Superior temporal gyrus (tissue), 1 donor: ENCODE data around the gene NR6A1.

Experiments
- DNase-seq: peaks from one replicate; pipeline ENCODE4 v3.0.0-alpha.2; 2016; ENCODE audit errors: extremely low spot score

NR6A1 gene

GRCh38 chr9:124795881-124796431, 24.8 kb upstream of the NR6A1 start:
- no peak for DNase-seq

DNA sequence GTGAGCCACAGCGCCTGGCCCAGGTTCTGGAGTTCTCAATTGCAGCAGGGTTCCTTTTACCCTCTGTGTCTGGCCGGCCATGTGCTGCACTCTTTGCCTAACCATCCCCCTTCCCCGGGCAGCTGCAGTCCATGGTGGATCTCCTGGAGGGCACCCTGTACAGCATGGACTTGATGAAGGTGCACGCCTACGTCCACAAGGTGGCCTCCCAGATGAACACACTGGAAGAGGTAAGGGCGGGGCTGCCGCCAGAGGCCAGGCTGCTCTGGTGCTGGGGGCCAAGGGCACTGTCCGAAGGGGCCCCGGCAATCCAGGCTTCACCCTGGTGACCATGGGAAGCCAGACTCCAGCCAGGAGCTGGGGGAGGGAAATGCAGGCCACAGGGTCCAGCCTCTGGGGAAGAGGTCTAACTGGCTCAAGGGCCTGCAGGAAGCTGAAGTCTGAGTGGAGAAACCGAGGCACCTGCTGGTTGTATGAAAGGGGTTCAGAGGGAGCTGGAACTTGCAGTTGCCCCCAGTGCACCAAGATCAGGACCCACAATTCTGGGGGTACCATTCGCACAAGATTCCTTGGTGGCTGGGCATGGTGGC, 23.9 kb upstream of the NR6A1 start:
- DNase-seq, result no peak

DNA sequence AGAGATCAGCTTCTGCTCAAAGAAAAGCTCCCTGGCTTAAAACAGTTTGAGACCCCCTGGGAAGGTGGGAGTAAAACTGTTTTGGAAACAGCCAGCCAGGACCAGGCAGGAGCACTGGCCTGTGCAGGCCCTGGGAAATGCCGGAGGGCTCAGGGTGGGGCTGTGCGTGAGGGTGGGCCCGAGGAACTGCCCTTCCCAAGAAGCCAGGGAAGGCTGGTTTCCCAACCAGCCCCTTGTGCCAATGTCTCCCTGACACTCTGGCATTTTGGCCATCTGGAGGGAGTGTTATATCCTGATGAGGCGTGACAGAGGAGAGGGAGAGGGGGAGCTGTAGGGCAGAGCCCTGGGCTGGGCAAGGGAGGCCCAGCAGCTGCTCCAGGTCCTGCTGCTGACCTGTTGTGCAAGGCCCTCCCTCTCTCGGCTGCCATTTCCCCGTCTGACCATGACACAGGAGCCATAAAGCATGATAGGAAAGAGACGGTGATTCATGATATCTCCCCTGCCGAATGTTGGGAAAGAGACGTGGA, 22.0 kb upstream of the NR6A1 start:
- no peak for DNase-seq

- DNase-seq, result no peak
Observed at GRCh38 chr9:124792257-124793014, 21.3 kb upstream of the NR6A1 start.

DNA sequence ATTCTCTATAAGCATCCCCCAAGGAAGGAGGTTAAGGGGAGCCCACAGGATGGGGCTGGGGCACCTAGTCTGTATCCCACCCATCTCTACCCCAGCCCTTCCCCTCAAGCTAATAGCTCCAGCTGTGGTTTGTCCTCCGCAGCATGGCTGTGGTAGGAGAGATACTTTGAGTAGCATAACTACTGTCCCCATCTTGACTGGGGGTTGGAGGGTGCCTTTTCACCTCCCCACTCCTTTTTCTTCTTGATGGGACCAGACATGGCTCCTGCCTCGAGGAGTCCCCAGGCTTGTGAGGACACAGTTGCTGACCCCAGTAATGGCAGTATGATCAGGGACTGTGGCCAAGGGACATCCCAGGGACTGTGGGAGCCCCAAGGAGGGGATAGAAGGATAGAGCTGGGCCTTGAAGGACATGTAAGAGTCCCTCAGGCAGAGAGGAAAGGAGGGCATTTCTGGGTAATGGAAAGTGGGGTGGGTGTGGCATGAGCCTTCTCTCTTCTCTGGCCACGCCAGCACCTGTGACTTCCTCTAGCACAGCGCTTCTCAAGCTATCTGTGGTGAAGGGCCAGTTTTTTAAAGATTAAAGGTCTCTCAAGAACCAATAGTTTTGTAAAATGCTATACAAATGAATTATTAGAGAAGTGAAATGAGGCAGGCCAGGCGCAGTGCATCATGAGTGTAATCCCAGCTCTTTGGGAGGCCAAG, 19.8 kb upstream of the NR6A1 start:
- no peak for DNase-seq

DNA sequence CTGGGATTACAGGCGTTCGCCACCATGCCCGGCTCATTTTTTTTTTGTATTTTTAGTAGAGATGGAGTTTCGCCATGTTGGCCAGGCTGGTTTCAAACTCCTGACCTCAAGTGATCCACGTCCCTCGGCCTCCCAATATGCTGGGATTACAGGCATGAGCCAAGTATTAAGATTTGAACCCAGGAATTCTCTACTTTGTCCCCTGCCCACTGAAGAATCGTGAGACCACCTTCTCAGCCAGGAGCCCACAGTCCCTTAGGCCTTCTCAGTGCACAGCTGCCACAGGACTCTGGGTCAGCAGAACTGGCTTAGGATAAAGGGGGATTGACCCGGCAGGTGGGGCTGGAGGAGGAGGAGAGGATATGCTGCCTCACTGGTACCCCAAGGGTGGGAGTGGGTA, 19.2 kb upstream of the NR6A1 start:
- DNase-seq, result no peak

DNA sequence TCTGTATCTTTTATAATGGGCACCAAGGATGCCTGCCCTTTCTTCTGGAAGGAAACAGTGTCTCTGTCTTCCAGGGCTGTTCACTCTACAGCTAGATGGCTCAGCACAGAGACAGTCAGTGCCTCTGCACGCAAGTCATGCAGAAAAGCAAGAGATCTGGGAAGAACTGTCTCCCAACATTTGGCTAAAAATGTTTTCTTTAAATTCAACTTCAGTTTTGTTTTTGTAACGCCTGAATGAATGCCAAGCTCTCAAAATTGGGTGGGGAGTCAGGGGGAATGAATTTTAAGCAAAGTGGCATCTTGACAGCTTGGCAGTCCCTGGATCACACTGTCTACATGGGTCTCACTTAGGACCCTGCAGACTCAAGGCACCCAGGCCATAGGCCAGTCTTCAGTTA, 18.4 kb upstream of the NR6A1 start:
- DNase-seq, result no peak

- no peak for DNase-seq
Observed at GRCh38 chr9:124788542-124789217, 17.6 kb upstream of the NR6A1 start.

DNA sequence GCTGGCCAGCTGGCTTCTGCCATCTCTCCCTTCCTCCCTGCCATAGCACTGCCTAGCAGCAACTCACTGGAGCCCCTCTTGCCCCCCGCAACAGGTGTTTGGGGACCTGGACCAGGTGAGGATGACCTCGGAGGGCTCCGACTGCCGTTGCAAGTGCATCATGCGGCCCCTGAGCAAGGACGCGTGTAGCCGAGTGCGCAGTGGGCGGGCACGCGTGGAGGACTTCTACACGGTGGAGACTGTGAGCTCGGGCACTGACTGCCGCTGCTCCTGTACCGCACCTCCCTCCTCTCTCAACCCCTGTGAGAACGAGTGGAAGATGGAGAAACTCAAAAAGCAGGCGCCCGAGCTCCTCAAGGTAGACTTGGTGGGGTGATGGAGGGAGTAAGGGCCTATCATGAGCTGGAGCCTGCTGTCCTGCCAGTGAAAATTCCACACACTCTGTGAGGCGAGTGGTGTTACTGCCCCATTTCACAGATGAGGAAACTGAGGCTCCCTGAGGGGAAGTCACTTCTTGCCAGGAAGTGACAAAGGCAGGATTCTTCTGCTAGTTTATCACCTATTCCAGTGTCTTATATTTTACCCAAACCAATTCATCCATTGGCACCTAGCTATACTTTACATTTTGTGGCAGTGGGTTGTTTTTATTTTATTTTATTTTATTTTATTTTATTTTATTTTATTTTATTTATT, 15.9 kb upstream of the NR6A1 start:
- no peak for DNase-seq

- no peak for DNase-seq
Observed at GRCh38 chr9:124784509-124784908, 13.4 kb upstream of the NR6A1 start.

DNA sequence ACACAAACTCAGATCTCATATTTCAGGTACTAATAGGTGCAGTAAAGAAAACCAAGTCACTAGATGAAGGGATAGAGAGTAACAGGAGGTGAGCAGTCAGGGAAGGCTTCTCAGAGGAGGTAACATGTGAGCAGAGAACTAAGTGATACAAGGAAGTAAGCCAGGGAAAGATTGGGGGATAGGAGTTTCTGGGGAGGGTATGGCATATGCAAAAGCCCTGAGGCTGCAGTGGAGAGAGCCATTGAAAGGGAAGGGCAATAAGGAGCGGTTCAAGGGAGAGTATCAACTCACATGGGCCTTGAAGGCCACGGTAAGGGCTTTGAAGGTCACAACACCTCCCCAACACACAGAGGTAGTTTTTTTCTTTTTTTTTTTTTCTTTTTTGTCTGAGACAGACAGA, 12.7 kb upstream of the NR6A1 start:
- DNase-seq, result no peak

- DNase-seq, result no peak
Observed at GRCh38 chr9:124782661-124783574, 11.8 kb upstream of the NR6A1 start.

- DNase-seq, result no peak
Observed at GRCh38 chr9:124781967-124782660, 11.0 kb upstream of the NR6A1 start.

- no peak for DNase-seq
Observed at GRCh38 chr9:124780757-124781151, 9.6 kb upstream of the NR6A1 start.

DNA sequence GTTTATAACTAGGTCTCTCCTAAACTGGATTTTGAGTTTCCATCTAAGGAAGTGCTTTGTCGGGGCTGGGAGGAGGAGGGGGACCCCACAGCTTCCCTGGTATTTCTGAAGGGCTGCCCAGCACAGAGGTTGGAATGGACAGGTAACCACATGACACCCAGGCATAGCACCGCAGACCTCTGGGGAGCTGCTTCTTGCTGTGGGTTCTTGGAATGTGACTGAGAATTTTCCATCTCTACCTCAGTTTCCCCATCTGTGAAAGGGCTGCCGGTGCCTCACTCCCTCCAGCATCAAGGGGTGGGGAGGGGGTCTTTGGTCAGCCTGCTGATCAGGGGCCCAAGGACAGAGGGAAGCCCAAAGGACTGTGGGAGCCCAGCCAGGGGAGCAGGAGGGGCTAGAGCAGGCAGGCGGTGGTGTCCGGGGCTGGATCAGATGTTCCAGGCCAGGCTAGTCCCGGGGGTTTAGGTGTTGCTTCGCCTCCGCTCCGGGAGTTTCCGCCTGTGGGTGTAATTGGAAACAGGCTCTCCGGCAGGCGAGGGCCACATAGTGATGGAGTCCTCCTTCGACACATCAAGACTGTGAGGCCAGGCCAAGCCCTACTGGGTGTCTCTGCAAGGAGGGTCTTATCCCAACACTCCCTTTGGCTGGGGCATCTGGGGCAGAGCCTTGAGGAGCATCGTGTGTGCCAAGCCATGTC, 9.1 kb upstream of the NR6A1 start:
- no peak for DNase-seq

GRCh38 chr9:124779368-124780059, 8.4 kb upstream of the NR6A1 start:
- DNase-seq, result no peak

- no peak for DNase-seq
Observed at GRCh38 chr9:124778575-124779367, 7.7 kb upstream of the NR6A1 start.
